T-helper 22 cell (primary cell): ENCODE measurements around the gene GCK.

Experiments used
- DNase-seq: peaks from one replicate; pipeline ENCODE4 v3.0.0-alpha.2; 2020; ENCODE audit warnings: low read depth

The GCK gene

DNA sequence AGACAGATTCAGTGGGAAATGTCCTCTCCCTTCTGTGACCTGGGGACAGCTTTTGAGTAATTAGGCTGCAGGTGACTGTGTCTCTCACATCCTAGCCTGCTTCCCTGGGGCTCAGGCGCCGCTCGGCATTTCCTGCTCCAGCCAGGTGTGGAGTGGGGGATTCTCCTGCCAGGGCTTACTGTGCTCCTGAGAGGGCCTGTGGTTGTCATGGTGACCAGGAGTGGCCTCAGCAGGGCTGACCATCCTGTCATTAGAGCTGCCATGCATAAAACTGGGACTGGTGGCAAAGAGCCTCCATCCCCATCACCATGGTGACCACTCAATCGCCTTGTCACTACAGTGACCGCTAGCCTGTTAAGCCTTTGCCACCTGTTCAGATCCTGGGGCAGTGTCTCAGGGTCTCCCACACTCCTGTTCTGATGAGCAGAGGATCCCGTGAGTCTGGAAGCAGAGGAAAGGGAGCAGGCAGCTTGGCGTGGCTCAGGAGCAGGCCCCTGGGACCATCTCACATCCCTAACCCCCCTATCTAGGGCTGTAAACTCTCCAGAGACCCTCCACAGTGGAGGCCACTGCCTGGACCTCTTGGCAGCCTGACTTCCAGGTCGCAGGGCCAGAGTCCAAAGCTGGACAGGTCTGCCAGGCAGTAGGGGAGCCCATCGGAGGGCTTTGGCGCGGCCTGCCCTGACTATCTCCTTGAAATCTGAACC is at the start of gene GCK:
Gene GCK (minus strand): TSS at position 154 of the 707 bp plus-strand sequence. CDS start 486 bp downstream, outside the sequence.
- no peak for DNase-seq

DNA sequence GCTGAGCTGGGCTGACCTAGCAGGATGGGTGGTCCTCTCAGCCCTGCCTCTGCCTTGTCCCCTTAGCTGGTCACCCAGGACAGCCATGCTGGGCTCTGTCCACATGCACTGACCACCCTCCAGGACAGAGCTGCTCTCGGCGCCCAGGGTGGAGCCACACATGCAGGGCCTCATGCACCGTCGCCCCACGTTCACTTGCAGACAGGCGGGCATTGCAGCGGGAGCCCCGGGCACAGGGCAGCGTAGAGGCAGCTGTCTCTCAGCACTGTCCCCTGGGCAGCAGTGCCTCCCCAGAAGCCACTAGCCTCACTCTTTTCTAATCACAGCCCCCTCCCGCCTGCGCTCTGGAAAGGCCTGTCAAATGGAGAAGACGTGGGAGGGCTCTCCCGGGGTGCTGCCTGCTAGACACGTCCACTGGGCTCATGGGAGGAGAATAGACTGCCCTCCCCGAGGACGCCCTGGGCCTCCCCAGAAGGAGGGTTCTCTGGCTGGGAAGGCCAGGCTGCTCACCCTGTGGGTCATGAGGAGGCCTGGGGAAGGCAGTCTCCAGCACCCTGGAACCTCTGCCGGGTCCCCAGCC is 49.0 kb upstream of the GCK start:
- no peak for DNase-seq

DNA sequence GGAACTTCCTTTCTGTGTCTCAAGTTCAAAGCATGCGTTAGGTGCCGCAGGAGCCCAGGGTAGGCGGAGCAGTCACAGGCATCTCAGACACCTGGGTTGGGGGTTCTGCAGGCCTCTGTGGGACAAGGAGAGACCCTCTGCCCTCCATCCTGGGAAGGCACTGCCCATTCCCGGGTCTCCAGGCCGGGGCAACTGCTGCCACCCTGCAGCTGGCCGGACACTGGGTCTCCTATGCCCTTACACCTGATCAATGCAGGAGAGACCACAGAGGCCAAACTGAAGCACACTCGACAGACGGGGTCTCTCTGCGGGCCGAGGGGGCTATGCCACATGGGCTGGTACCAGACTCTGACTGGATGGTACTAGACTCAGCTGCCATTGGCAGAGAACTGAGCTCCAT is 48.5 kb upstream of the GCK start:
- DNase-seq = no peak

DNA sequence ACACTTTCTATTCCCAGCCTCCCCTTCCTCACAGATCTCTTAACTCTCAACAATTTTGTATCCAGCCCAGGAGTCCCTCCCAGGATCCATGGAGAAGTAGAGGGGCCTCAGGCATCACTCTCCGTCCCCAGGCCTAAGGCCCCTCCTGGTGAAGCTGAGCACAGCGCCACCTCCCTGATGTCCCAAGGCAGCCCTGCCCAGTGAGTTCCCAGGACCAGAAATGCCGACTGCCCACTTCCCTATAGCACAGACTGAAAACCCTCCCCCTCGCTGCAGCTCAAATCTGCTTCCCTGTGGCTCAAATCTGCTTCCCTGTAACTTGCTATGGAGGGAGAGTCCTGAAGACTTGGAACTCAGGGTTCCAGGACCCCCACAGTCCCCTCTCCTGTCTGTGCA is 47.1 kb upstream of the GCK start:
- no peak for DNase-seq

DNA sequence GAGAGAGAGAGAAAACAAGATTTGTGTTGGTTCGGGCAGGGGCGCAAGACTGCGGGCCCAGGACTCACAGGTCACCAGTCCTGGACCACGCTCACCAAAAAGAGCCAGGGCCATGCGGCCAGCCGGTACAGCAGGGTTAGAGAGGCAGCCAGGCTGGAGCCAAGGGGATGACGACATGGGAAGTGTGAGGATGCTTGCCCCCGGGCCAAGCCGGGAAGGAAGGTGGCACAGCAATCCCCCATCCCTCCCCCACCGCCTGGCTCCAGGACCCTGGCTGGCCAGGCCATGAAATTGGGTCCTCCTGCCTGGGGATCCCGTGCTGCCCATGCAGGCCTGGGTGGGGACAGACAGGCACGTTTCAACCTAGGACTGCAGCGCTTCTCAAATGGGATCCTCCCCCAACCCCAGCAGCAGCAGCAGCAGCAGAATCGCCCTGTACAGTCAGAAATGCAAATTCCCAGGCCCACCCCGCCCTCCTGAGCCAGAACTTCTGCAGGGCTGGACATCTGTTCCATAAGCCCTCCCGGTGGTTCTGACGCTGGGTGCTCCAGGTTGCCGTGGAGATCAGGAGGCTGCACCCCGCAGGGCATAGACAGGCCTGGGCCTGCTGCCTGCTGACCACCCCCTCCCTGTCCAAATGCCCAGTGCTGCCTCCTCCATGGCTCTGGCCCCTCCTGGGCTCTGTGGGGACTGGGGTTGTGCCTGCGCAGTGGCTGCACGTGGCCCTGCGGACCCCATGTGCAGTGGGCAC is 46.5 kb upstream of the GCK start:
- DNase-seq = no peak

DNA sequence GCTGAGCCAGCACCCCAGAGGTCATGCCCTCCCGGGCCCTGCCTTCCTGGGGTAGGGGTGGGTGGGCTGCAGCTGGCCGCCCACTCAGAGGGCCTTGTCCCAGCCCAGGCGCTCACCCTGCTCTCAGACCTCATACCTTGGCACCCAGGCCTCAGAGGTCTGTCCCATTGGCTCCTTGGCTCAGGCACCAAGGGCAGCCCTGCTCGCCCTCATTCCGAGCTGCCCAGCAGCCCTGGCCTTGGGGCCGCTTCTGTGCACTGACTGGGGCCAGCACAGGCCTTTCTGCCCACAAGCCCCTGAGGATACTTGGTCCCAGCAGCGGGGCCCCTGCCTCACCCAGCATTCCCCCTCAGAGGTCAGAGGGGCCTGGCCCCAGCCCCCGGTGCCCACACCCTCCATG is 45.8 kb upstream of the GCK start:
- no peak for DNase-seq

DNA sequence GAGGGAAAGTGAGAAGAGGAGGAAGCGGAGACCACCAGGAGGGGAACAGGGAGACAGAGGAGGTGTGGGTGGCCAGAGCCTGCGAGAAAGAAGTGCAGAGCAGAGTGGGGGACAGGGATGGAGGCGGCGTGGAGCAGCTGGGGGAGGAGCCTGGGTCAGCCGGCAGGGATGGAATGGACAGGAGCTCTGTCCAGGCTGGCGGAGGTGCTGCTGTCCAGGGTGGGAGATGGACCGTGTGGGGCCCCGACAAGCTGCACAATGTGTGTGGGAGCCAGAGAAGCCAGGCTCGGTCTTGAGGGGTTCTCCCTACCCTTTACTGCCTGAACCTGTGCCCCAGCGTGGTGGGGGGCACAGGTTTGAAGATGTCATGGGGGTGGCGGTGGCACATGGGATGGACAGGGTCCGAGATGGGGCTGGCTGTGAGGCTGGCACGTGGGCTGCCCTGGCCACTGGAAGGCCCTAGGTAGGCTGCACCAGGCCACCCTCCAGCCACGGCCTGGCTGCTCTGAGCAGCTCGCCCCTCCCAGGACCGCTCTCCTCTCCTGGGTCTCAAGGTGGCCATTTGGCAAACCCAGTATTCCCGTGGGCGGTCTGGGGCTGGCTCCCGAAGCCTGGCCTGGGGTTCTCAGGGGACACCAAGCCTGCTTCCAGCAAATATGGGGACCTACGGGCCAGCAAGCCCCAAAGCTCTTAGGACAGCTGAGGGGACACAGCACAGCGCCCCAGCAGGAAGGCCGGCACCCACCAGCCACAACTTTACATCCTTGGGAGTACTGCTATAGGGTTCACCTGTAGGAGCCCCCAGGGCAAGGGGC is 43.9 kb upstream of the GCK start:
- no peak for DNase-seq

DNA sequence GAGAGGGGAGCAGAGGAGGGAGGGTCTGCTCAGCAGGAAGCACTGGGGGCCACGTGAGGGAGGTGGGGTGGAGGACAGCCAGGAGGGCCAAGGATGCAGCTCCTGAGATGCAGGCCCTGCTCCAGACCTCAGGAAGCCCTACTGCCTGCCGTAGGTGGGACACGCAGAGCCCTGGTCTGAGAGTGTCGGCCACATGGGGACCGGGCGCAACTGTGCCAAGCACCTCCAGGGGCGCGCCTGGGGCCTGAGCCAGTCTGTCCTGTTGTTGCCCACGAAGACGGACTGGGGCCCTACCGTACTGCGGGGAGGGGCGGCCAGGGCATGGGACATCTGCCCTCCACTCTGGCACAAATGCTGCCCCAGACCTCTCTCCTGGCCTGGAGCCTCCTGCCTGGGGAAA is 43.2 kb upstream of the GCK start:
- DNase-seq = no peak

DNA sequence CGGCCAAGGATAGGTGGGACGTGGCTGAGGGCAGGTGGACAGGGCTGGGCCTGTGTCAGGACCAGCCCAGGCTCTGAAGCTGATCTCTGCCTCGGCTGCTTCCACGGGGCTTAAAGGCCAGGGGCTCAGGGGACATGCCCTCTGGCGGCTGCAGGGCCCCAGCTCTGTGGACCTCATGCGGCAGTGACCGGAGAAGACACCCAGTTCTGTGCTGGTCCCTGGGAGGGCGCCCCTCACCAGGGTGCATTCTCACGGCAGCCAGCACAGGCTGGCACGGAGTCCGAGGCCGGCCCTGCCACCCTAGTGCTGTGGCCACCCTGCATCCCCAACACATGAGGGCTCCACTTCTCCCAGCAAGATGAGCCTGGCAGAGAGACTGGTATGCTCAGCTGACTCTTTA is 41.8 kb upstream of the GCK start:
- DNase-seq = no peak

DNA sequence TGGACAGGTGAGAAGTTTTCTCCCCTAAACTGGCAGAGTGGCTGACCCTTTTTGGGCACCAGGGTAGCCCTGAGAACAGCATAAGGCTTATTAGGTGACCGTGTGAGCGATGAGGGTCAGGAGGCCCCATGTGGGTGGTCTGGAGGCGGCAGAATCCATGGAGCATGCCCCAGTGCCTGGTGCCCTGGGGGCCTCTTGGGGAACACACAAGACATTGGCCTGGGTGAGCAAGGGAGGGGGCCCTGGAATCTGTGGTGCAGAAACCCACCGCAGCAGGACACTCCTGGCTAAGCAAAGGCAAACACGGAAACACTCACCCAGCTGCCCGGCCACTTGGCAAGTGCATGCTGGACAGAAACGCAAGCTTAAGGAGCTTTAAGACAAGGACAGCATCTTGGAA is 41.0 kb upstream of the GCK start:
- no peak for DNase-seq

DNA sequence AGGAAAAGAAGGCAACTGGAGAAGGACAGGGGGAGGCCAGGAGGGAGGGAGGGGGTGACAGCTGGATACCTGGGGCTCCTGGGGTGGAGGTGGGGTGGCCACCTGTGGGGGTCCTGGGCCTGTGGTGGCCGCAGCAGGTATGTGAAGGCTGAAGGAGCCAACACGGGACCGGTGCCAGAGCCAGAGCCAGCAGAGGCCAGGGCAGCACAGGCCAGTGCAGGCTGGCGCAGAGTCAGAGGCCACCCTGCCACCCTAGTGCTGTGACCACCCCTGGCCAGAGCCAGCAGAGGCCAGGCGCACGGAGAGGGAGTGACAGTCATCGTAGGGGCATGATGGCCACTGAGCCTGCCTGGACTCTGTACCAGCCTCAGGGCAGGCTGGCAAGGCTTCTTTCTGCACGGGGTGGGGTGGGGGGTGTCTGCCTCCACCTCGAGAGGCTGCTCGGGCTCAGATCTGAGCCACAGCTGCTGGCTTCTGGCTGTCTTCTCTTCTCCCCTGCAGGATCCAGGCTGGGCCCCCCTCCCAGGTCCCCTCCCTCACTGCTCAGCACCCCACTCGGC is 40.4 kb upstream of the GCK start:
- DNase-seq = no peak

DNA sequence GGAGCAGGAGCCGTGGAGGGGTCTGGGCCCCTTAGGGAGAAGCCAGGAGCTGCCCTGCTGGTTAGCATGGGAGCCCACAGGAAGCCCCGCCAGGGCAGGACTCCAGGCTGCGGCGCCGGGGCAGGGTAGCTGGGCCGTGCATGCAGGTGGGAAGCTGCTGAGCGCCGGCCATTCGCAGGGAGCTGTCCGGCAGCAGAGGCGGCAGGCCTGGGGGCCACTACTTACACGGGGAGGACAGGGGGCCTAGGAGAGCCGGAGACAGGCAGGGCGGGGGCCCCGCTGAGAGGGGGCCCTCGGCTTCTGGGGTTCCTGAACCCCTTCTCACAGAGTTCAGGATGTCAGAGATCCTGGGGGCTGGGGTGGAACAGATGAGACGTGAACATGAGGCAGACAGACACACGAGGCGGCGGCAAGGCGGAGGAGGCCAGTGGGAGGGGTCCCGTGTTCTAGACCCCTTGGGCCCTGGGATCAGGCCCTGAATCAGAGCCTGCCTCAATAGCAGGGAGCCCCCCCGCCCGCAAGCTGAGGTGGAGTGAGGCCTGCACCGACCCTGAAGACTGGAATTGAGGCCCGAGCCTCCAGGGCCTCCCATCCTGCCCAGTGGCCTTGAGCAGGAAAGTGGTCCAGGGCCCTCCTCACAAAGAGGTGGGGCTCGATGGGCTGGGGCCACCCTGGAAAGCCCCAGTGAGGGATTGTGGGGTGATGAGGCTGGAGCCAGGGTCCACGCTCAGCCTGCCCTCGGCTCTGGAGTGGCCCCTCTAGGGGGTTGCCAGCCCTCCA is 39.5 kb upstream of the GCK start:
- DNase-seq = no peak

DNA sequence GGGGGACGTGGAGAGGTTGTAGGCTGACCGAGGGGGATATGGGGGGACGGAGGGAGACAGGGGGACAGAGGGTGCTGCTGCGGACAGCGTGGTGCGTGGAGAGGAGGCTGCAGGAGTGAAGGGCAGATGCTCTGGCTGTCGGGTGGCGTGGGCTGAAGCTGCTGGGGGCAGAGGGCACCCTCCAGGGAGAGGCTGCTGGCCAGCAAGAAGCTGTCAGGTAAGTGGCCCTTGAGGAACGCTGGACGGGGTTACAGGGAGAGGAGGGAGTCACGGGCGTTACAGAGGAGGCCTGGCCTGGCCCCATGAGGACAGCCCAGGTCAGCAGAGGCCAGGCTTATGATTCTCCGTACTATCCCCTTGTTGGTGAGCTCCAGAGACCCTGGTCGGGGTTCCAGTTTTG is 38.7 kb upstream of the GCK start:
- DNase-seq = no peak

DNA sequence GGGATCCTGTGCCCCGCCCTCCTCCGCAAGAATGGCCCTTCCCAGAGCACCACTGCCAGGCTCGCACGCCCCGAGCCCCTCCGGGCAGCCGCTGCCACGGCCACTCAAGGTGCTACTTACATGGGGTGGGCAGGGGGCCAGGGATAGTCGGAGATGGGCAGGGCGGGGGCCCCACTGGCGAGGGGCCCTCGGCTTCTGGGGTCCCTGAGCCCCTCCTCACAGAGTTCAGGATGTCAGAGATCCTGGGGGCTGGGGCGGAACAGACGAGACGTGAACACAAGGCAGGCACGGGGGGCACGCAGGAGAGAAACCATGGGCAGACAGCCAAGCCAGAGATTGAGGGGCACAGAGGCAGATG is 37.1 kb upstream of the GCK start:
- DNase-seq = no peak

DNA sequence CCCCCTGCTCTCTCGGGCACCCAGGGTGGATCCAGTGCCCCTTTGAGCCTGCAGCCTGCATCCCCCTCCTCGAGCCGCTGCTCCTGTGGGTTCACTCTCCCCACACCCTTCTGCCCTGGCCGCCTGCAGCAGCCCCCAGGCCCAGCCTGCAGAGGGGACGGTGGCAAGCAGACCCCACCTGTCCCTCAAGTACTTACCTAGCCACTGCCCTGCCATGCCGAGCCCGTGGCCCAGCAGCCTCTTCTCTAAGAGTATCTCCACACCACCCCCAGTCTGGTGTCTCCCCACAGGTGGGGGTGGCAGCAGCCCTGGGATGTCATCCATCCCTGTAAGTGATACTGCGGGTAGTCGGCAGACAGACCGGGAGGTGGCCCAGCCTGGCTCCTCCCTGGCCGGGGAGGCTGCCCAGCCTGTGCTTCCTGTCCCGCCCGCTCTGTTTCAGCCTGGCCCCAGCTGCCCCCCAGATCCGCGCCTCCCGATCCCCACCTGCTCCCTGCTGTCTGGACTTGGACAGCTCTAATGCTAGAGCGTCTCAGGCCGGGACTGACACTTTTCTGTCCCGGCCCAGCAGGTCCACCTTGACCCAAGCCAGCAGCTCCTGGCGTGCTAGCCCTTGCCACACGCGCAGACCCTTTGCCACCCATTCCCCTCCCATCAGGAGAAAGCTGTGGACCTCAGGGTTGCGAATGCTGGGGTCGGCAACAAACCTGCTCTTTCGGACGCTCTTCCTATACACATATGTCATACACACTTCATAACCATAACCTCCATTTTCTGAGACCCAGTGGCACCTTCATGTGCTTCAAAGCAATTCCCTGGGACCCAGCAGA is 36.5 kb upstream of the GCK start:
- no peak for DNase-seq

DNA sequence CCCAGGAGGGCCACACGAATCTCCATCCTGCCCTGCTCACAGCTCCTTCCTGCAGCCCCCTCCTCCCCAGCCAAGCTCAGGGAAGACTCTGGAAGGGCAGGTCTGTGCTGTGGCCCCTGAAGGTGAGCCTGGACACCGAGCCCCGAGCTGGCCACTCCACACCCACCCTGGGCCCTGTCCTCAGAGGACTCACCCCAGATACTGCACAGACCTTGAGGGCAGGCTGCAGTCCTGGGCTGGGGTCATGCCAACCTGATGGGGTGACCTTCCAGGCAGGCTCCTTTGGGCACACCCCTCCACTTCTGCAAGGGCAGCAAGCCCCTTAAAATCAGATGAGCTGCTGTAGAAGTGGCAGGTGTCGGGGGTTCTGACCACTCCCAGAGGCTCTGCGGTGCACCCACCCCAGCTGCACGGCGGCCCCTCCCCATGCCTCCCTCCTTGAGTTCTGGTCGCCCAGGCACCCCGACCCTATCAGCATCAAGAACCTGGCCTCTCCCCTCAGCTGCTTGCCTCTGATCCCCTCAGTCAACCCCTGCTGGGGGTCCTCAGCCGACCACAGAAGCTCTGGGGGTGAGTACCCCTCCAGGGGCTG is 35.8 kb upstream of the GCK start:
- DNase-seq = no peak

DNA sequence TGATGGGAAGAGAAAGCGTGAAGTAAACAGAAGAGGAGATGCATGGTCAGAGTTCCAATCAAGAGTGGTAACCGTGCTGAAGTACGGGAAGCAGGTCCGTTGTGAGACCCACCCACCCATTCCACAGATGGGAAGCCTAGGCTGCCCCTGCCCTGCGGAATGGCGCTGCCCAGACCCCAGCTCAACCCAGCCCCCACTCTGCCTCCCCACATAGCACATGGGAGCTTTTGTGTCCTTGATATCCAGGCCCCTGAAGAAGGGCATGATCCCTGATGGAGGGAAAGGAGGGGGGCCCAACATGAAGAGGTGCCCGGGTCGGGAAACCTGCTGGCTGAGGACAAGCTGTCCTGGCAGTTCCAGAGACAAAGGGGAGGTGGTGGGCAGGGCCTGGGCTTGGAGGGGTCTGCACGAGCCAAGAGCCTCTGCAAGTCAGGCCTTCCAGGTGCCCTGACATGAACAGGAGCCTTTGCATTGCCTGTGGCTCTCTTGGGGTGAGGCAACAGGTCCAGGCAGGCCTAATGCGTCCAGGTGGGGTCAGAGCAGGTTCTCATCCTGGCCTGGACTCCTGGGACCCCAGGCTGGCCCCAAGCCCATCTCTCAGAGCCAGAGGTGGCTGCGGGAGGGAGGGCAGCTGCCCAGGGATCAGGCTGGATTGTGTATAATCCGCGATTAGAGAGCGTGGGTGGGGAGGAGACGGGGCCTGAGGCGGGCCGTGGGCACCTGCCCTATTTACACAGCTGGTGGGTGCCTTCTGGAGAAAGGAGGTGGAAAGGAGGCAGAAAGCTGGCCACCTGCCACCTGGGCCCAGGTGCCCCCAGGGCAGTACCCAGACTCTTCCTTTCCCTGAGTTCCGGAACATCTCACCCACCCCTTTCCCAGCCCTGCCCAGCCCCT is 35.1 kb upstream of the GCK start:
- DNase-seq = no peak

DNA sequence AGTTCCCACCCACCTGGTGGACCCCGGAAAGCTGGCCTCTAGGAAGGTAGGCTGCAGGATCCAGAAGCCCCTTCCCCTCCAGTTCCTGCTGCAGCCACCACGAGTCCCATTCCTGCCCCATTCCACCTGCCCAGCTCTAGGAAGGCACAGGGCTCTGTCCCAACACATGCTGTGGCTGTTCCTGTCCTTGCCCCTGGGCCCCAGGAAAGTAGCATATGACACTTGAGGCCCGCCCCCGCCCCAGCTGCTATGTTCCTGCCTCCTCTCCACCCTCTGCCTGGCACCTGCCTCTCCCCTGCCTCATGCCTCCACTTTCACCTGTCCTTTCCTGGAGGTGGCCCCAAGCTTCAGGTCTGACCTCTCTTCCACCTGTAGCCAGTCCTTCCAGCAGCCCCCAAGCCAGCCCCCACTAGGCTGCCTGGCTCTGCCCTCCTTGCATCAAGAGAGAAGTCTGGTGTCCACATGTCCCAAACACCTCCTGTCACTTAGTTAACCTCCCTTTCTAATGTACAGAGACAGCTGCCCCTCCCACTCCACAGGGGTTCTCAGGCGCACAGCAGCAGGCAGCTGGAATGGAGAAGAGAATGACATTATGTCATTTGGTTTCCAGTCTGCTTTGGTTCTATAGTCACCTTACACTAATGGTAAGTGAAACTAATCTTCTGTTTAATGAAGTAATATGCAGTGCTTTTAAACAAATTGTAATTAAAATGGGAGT is 34.3 kb upstream of the GCK start:
- no peak for DNase-seq
